Activated CD4-positive, alpha-beta T cell treated with anti-CD3 and anti-CD28 coated beads, Interleukin-2, amount 10 ng/mL, durations not matched to agents 24 days and 14 days (primary cell): ENCODE results near the gene PIGB. TPM values are rescaled to one million over a fixed set of nuclear protein-coding genes. Genes with fewer than 3 reads are reported as not detected.

Experiments
- DNase-seq: peaks from one replicate; pipeline ENCODE4 v3.0.0; 2022
- H3K27ac Mint-ChIP-seq: one replicate; pipeline ENCODE4 v1.8.0; 2022; ENCODE audit warnings: mild to moderate bottlenecking, mixed read lengths
- H3K27me3 Mint-ChIP-seq: one replicate; pipeline ENCODE4 v1.8.0; 2022; ENCODE audit warnings: mixed read lengths
- H3K36me3 Mint-ChIP-seq: one replicate; pipeline ENCODE4 v1.8.0; 2022; ENCODE audit warnings: low read depth, mild to moderate bottlenecking, mixed read lengths
- H3K4me1 Mint-ChIP-seq: one replicate; pipeline ENCODE4 v1.8.0; 2021; ENCODE audit warnings: mixed read lengths
- H3K4me3 Mint-ChIP-seq: one replicate; pipeline ENCODE4 v1.8.0; 2022; ENCODE audit warnings: mild to moderate bottlenecking, moderate library complexity, mixed read lengths
- H3K9me3 Mint-ChIP-seq: one replicate; pipeline ENCODE4 v1.8.0; 2021; ENCODE audit warnings: mixed read lengths
- intact Hi-C: fragments of 100-400 bp; cut with micrococcal nuclease; formaldehyde crosslinking; loops from one replicate; pipeline ENCODE4 v1.15.1; 2023
- total RNA-seq: library from RNA; stranded (reverse); gene quantifications from 2 replicates; pipeline ENCODE4 v1.2.3, GENCODE V29; 2022

PIGB gene
- total RNA-seq, 1 donor from 2014 or later = 13.3 TPM

- DNase-seq = no peak
- H3K36me3 Mint-ChIP-seq = peaks cover 37% of the 10 kb centered on the region
- no peaks in the 10 kb centered on the region for H3K9me3 Mint-ChIP-seq
- H3K27ac Mint-ChIP-seq = no peak overlapping the region
- H3K27me3 Mint-ChIP-seq = no peaks in the 10 kb centered on the region
- intact Hi-C loops = no loop called here
- H3K4me3 Mint-ChIP-seq = no peak overlapping the region
- no peaks in the 10 kb centered on the region for H3K4me1 Mint-ChIP-seq
Observed at GRCh38 chr15:55334371-55334770, 15.3 kb downstream of the PIGB start.

GRCh38 chr15:55334997-55335396 lies 16.0 kb downstream of the PIGB start:
- H3K4me3 Mint-ChIP-seq = no peak overlapping the region
- no peak overlapping the region for H3K27ac Mint-ChIP-seq
- intact Hi-C loops = no loop called here
- H3K27me3 Mint-ChIP-seq = no peaks in the 10 kb centered on the region
- peaks cover 38% of the 10 kb centered on the region for H3K36me3 Mint-ChIP-seq
- H3K4me1 Mint-ChIP-seq = no peaks in the 10 kb centered on the region
- no peaks in the 10 kb centered on the region for H3K9me3 Mint-ChIP-seq
- DNase-seq = no peak

GRCh38 chr15:55337160-55337559 lies 18.1 kb downstream of the PIGB start:
- DNase-seq = no peak

GRCh38 chr15:55343168-55343567 lies 24.1 kb downstream of the PIGB start:
- Mint-ChIP-seq H3K4me3 (no peak overlapping the region), H3K36me3 (peaks cover 33% of the 10 kb centered on the region), H3K9me3 (no peaks in the 10 kb centered on the region), H3K4me1 (no peaks in the 10 kb centered on the region), H3K27ac (no peak overlapping the region), H3K27me3 (no peaks in the 10 kb centered on the region)
- DNase-seq = no peak
- intact Hi-C loops = no loop called here

More at GRCh38 chr15:55337160-55337559, 18.1 kb downstream of the PIGB start:
- Mint-ChIP-seq H3K4me1 (no peaks in the 10 kb centered on the region), H3K27ac (no peak overlapping the region), H3K9me3 (no peaks in the 10 kb centered on the region), H3K36me3 (peaks cover 29% of the 10 kb centered on the region), H3K4me3 (no peak overlapping the region), H3K27me3 (no peaks in the 10 kb centered on the region)
- intact Hi-C loops = no loop called here

- H3K9me3 Mint-ChIP-seq = no peaks in the 10 kb centered on the region
- no peaks in the 10 kb centered on the region for H3K4me1 Mint-ChIP-seq
- H3K36me3 Mint-ChIP-seq = peaks cover 36% of the 10 kb centered on the region
- intact Hi-C loops = no loop called here
- H3K4me3 Mint-ChIP-seq = no peak overlapping the region
- H3K27me3 Mint-ChIP-seq = no peaks in the 10 kb centered on the region
- H3K27ac Mint-ChIP-seq = peak overlapping the region; percentile 49
- DNase-seq = no peak
Observed at GRCh38 chr15:55344206-55344605, 25.2 kb downstream of the PIGB start.

GRCh38 chr15:55348281-55348778 lies 29.3 kb downstream of the PIGB start:
- Mint-ChIP-seq H3K27ac (no peak overlapping the region), H3K9me3 (no peaks in the 10 kb centered on the region), H3K4me1 (no peaks in the 10 kb centered on the region), H3K4me3 (no peak overlapping the region), H3K36me3 (peaks cover 35% of the 10 kb centered on the region), H3K27me3 (no peaks in the 10 kb centered on the region)
- no peak for DNase-seq
- intact Hi-C loops = no loop called here

- no peak for DNase-seq
- Mint-ChIP-seq H3K36me3 (peaks cover 30% of the 10 kb centered on the region), H3K9me3 (no peaks in the 10 kb centered on the region), H3K27ac (no peak overlapping the region), H3K27me3 (no peaks in the 10 kb centered on the region), H3K4me1 (no peaks in the 10 kb centered on the region), H3K4me3 (no peak overlapping the region)
- intact Hi-C loops = no loop called here
Observed at GRCh38 chr15:55349282-55349681, 30.3 kb downstream of the PIGB start.

- no peak overlapping the region for H3K27ac Mint-ChIP-seq
- intact Hi-C loops = no loop called here
- H3K9me3 Mint-ChIP-seq = no peaks in the 10 kb centered on the region
- H3K36me3 Mint-ChIP-seq = peaks cover 30% of the 10 kb centered on the region
- peaks cover 2% of the 10 kb centered on the region for H3K4me1 Mint-ChIP-seq
- H3K27me3 Mint-ChIP-seq = no peaks in the 10 kb centered on the region
- no peak overlapping the region for H3K4me3 Mint-ChIP-seq
- no peak for DNase-seq
Observed at GRCh38 chr15:55353025-55353424, 34.0 kb downstream of the PIGB start.

GRCh38 chr15:55356985-55357585 lies 38.1 kb downstream of the PIGB start:
- no peak overlapping the region for H3K27ac Mint-ChIP-seq
- DNase-seq = no peak

GRCh38 chr15:55357774-55358173 lies 38.8 kb downstream of the PIGB start:
- H3K4me1 Mint-ChIP-seq = peaks cover 2% of the 10 kb centered on the region
- DNase-seq = no peak
- H3K36me3 Mint-ChIP-seq = peaks cover 21% of the 10 kb centered on the region
- intact Hi-C loops = no loop called here
- no peak overlapping the region for H3K4me3 Mint-ChIP-seq
- no peaks in the 10 kb centered on the region for H3K27me3 Mint-ChIP-seq
- H3K9me3 Mint-ChIP-seq = no peaks in the 10 kb centered on the region
- no peak overlapping the region for H3K27ac Mint-ChIP-seq

More at GRCh38 chr15:55356985-55357585, 38.1 kb downstream of the PIGB start:
- intact Hi-C loops = no loop called here
- no peak overlapping the region for H3K4me3 Mint-ChIP-seq
- H3K27me3 Mint-ChIP-seq = no peaks in the 10 kb centered on the region
- H3K9me3 Mint-ChIP-seq = no peaks in the 10 kb centered on the region
- peaks cover 2% of the 10 kb centered on the region for H3K4me1 Mint-ChIP-seq
- H3K36me3 Mint-ChIP-seq = peaks cover 22% of the 10 kb centered on the region

- Mint-ChIP-seq H3K27ac (no peak overlapping the region), H3K36me3 (peaks cover 21% of the 10 kb centered on the region), H3K27me3 (no peaks in the 10 kb centered on the region), H3K9me3 (no peaks in the 10 kb centered on the region), H3K4me1 (peaks cover 2% of the 10 kb centered on the region), H3K4me3 (no peak overlapping the region)
- intact Hi-C loops = no loop called here
- DNase-seq = no peak
Observed at GRCh38 chr15:55358471-55358870, 39.4 kb downstream of the PIGB start.

GRCh38 chr15:55360256-55360655 lies 41.2 kb downstream of the PIGB start:
- intact Hi-C loops = no loop called here
- Mint-ChIP-seq H3K27ac (no peak overlapping the region), H3K4me3 (no peak overlapping the region), H3K27me3 (no peaks in the 10 kb centered on the region), H3K9me3 (no peaks in the 10 kb centered on the region), H3K36me3 (peaks cover 21% of the 10 kb centered on the region), H3K4me1 (peaks cover 2% of the 10 kb centered on the region)
- DNase-seq = no peak

- no peaks in the 10 kb centered on the region for H3K9me3 Mint-ChIP-seq
Observed at GRCh38 chr15:55361048-55361447, 42.0 kb downstream of the PIGB start.

GRCh38 chr15:55362641-55363040 lies 43.6 kb downstream of the PIGB start:
- Mint-ChIP-seq H3K27ac (no peak overlapping the region), H3K36me3 (peaks cover 7% of the 10 kb centered on the region), H3K4me1 (no peaks in the 10 kb centered on the region), H3K4me3 (no peak overlapping the region), H3K9me3 (no peaks in the 10 kb centered on the region), H3K27me3 (no peaks in the 10 kb centered on the region)
- intact Hi-C loops = no loop called here
- DNase-seq = no peak

More at GRCh38 chr15:55361048-55361447, 42.0 kb downstream of the PIGB start:
- H3K36me3 Mint-ChIP-seq = peaks cover 18% of the 10 kb centered on the region
- intact Hi-C loops = no loop called here
- peaks cover 2% of the 10 kb centered on the region for H3K4me1 Mint-ChIP-seq
- H3K27me3 Mint-ChIP-seq = no peaks in the 10 kb centered on the region
- no peak for DNase-seq
- H3K4me3 Mint-ChIP-seq = no peak overlapping the region
- no peak overlapping the region for H3K27ac Mint-ChIP-seq

- DNase-seq = no peak
- Mint-ChIP-seq H3K27ac (no peak overlapping the region), H3K4me1 (no peaks in the 10 kb centered on the region), H3K4me3 (no peak overlapping the region), H3K27me3 (no peaks in the 10 kb centered on the region), H3K36me3 (peaks cover 5% of the 10 kb centered on the region), H3K9me3 (no peaks in the 10 kb centered on the region)
- intact Hi-C loops = no loop called here
Observed at GRCh38 chr15:55366981-55367380, 48.0 kb downstream of the PIGB start.
